K562 (cell line): ENCODE data around the gene MARK2. TPM values are rescaled to one million over a fixed set of nuclear protein-coding genes. Genes with fewer than 3 reads are reported as not detected.
A peak's percentile ranks its signal among the peaks of the same experiment; 100 is the strongest.

Experiments used
- CREM ChIP-seq: IDR thresholded peaks from 2 replicates; pipeline ENCODE4 v1.6.1; 2014; ENCODE audit warnings: antibody characterized with exemption, low read depth
- HCFC1 ChIP-seq: IDR thresholded peaks from 2 replicates; pipeline ENCODE4 v1.6.1; 2012; ENCODE audit warnings: low read depth, low read length, improper control_type of control experiment
- LEF1 ChIP-seq: fragments of 450-650 bp; IDR thresholded peaks from 2 replicates; pipeline ENCODE4 v1.6.1; 2016; ENCODE audit warnings: mild to moderate bottlenecking
- MXI1 ChIP-seq: IDR thresholded peaks from 2 replicates; pipeline ENCODE4 v1.6.1; 2011; ENCODE audit warnings: low read depth, mild to moderate bottlenecking, improper control_type of control experiment, low read length
- NFRKB ChIP-seq: fragments of 450-650 bp; IDR thresholded peaks from 2 replicates; pipeline ENCODE4 v1.6.1; 2016; ENCODE audit warnings: low read depth
- POLR2A ChIP-seq: fragments of 450-650 bp; conservative IDR thresholded peaks from 2 replicates; pipeline ENCODE4 v1.6.1; 2016
- RBFOX2 ChIP-seq: fragments of 200-400 bp; formaldehyde crosslinking; IDR thresholded peaks from 2 replicates; pipeline ENCODE4 v1.6.1; 2017; ENCODE audit warnings: low read depth, mild to moderate bottlenecking, low read length, moderate library complexity
- SMARCB1 ChIP-seq: IDR thresholded peaks from 2 replicates; pipeline ENCODE4 v1.6.1; 2011; ENCODE audit warnings: improper control_type of control experiment, low read depth; ENCODE audit not compliant: insufficient read length
- STAT5B ChIP-seq: fragments of 250-450 bp; sonication (Bioruptor Pico); IDR thresholded peaks from 2 replicates; pipeline ENCODE4 v1.8.0; 2021; ENCODE audit warnings: mild to moderate bottlenecking, inconsistent platforms
- TBP ChIP-seq: optimal IDR thresholded peaks from 2 replicates; pipeline ENCODE3; 2011; ENCODE audit warnings: low read depth, low read length, improper control_type of control experiment
- YY1 ChIP-seq, 3 experiments: IDR thresholded peaks; 2 replicates each; pipeline ENCODE4 v1.6.1; 2011; ENCODE audit warnings: low read length in 2 of 3, mild to moderate bottlenecking in 2 of 3, moderate library complexity in 2 of 3, borderline replicate concordance in 1 of 3, control low read depth in 1 of 3, low read depth in 1 of 3; ENCODE audit not compliant: insufficient read depth in 3 of 3, insufficient replicate concordance in 2 of 3, control insufficient read depth in 1 of 3, insufficient read length in 1 of 3; ENCODE audit errors: extremely low read depth in 1 of 3
- ZBTB33 ChIP-seq: sonication (generic); formaldehyde crosslinking; IDR thresholded peaks from 2 replicates; pipeline ENCODE4 v1.8.1; 2023; ENCODE audit warnings: mild to moderate bottlenecking, missing genetic modification reagents
- ZFX ChIP-seq: sonication (generic); formaldehyde crosslinking; IDR thresholded peaks from 2 replicates; pipeline ENCODE4 v1.8.0; 2022; ENCODE audit warnings: mild to moderate bottlenecking, missing genetic modification reagents, moderate library complexity
- ZNF668 ChIP-seq: fragments of 250-450 bp; sonication (Bioruptor Pico); IDR thresholded peaks from 2 replicates; pipeline ENCODE4 v1.8.0; 2022; ENCODE audit warnings: mild to moderate bottlenecking, inconsistent platforms
- polyA plus RNA-seq, 8 experiments: library from polyadenylated mRNA; depleted of rRNA in 4 of 8; stranded (reverse) in 5 of 8; unstranded in 3 of 8; fragments of >200 nt; fragmentation: Nextera tagmentation in 2 of 8; fragmentation: Illumina TruSeq in 1 of 8; extraction: Ambion mirVana in 2 of 8; extraction: Trizol in 1 of 8; gene quantifications; 2 replicates each; pipeline versions ENCODE4 v1.2.1 to v1.2.3, GENCODE V29; 2011 to 2014; ENCODE audit warnings: inconsistent platforms in 1 of 8, missing spikeins in 1 of 8
- total RNA-seq, 7 experiments: library from RNA; depleted of rRNA in 6 of 7; stranded (reverse); fragments of >200 nt in 6 of 7; fragmentation: Illumina TruSeq in 2 of 7; extraction: Trizol in 2 of 7; gene quantifications; 2 replicates each; pipeline versions ENCODE4 v1.2.1 to v1.2.3, GENCODE V29; 2011 to 2021; ENCODE audit warnings: low replicate concordance in 1 of 7
- TF ChIP-seq, protein P1 (sequence below): fragments of 250-450 bp; sonication (Bioruptor Pico); IDR thresholded peaks from 2 replicates; pipeline ENCODE4 v1.9.0; 2021; ENCODE audit warnings: mild to moderate bottlenecking
- TF ChIP-seq, protein P2 (sequence below), 2 experiments: fragments of 250-450 bp in 1 of 2; fragments of 450-650 bp in 1 of 2; sonication (Bioruptor Pico) in 1 of 2; IDR thresholded peaks; 2 replicates each; pipeline versions ENCODE4 v1.6.1 to v1.8.0; 2016 to 2021; ENCODE audit warnings: mild to moderate bottlenecking in 2 of 2, moderate library complexity in 2 of 2, missing compliant biosample characterization in 1 of 2, missing genetic modification characterization in 1 of 2

The MARK2 gene
- total and polyA plus RNA-seq, 9 of the 15 experiments (the other 6 are each of a cell fraction or from before 2014, with no cell fraction given), result 0.32 to 43.5 (median 15.1) TPM

DNA sequence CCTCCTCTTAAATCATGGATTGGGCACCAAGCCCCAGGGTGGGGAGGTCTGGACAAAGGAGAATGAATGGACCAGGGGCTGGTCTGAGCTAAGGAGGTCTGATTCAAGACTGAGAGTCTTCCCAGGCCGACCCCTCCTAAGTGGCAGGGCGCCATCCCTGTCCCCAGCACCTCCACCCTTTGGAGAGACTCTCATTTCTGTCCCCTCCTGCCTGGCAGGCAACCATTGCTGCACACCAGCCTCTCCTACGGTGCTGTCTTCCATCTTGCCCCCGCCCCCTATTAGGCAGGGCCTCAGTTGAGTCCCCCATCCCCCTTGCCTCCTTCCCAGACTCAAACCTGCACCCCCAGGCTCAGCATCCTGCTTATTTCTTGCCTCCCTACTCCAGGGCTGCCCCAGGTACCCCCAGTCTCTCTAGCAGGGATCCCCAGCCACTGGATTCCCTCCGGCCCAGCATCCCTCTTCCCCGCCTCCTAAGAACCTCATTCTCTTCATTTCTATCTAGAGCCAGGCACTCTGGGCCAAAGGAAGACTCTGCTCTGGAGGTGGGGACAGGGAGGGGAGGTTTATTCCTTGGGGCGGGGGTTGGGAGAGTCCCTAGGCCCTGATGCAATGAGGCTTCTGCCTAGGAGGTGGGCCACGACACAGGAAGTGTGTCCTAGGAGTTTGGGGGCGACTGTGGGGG is 79.7 kb downstream of the MARK2 start (continued):
- no peak for TF ChIP-seq MXI1
- peak; percentile 17 for TF ChIP-seq TBP
- TF ChIP-seq CREM, result no peak
- TF ChIP-seq STAT5B (CRISPR knock-in tag), result no peak
- no peak for TF ChIP-seq SMARCB1
- TF ChIP-seq ZNF668 (CRISPR knock-in tag), result no peak
- TF ChIP-seq, protein P1, sequence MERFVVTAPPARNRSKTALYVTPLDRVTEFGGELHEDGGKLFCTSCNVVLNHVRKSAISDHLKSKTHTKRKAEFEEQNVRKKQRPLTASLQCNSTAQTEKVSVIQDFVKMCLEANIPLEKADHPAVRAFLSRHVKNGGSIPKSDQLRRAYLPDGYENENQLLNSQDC (CRISPR knock-in tag), result no peak
- 0 out of 2 replicates have a peak, but pooled peaks have one; percentile 1 for TF ChIP-seq NFRKB
- TF ChIP-seq HCFC1, result no peak
- 0 out of 2 replicates have a peak, but pooled peaks have one; percentile 32 for TF ChIP-seq ZBTB33 (CRISPR knock-in tag)
- TF ChIP-seq YY1 (IDR thresholded peaks at IDR 0.05; ENCODE audit: borderline replicate concordance in 1 of 3, control insufficient read depth in 1 of 3, extremely low read depth in 1 of 3, insufficient read depth in 3 of 3, insufficient read length in 1 of 3, insufficient replicate concordance in 2 of 3, low read depth in 1 of 3, low read length in 2 of 3), result peak in 1 of 3 experiments; percentile 62
- TF ChIP-seq, protein P2, sequence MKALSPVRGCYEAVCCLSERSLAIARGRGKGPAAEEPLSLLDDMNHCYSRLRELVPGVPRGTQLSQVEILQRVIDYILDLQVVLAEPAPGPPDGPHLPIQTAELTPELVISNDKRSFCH (CRISPR knock-in tag; IDR thresholded peaks at IDR 0.05), result no peak
- TF ChIP-seq, protein P2 (tag; IDR thresholded peaks at IDR 0.05), result peak; percentile 36; the same call in 1 of the 2 replicates
- TF ChIP-seq POLR2A, result no peak
- peak; percentile 8; the same call in 1 of the 2 replicates for TF ChIP-seq LEF1
- TF ChIP-seq RBFOX2, result peak; percentile 13
- peak; percentile 42; the same call in 1 of the 2 replicates for TF ChIP-seq ZFX (CRISPR knock-in tag)
